Smooth muscle cell (in vitro differentiated cells): ENCODE measurements around the gene NCKAP5. TPM values are rescaled to one million over a fixed set of nuclear protein-coding genes. Genes with fewer than 3 reads are reported as not detected.

ENCODE experiments used
- DNase-seq: peaks from one replicate; lab custom pipeline; 2025; ENCODE audit not compliant: unreplicated experiment; lab: John Stamatoyannopoulos, UW
- H2AFZ ChIP-seq: fragments of 200-600 bp; sonication (generic); 2 replicates; pipeline ENCODE4 v1.6.0; 2016; ENCODE audit warnings: antibody characterized with exemption, low read depth, mild to moderate bottlenecking
- H3F3A ChIP-seq: fragments of 200-600 bp; sonication (generic); 2 replicates; pipeline ENCODE4 v1.6.0; 2017; ENCODE audit warnings: antibody characterized with exemption, low read depth
- H3K27ac ChIP-seq: fragments of 200-600 bp; sonication (generic); 2 replicates; pipeline ENCODE4 v1.5.1; 2016; ENCODE audit warnings: low read depth, mild to moderate bottlenecking
- H3K27me3 ChIP-seq: fragments of 200-600 bp; sonication (generic); 2 replicates; pipeline ENCODE4 v1.6.1; 2016; ENCODE audit warnings: low read depth, mild to moderate bottlenecking
- H3K36me3 ChIP-seq: fragments of 200-600 bp; sonication (generic); 2 replicates; pipeline ENCODE4 v1.5.1; 2016; ENCODE audit warnings: low read depth
- H3K4me1 ChIP-seq: fragments of 200-600 bp; sonication (generic); 2 replicates; pipeline ENCODE4 v1.5.1; 2016; ENCODE audit warnings: low read depth
- H3K4me2 ChIP-seq: fragments of 200-600 bp; sonication (generic); 2 replicates; pipeline ENCODE4 v1.6.0; 2016; ENCODE audit warnings: mild to moderate bottlenecking
- H3K4me3 ChIP-seq: fragments of 200-600 bp; sonication (generic); 2 replicates; pipeline ENCODE4 v1.5.1; 2016; ENCODE audit warnings: mild to moderate bottlenecking
- H3K79me2 ChIP-seq: fragments of 200-600 bp; sonication (generic); 2 replicates; pipeline ENCODE4 v1.6.0; 2016; ENCODE audit warnings: low read depth, mild to moderate bottlenecking
- H3K9ac ChIP-seq: fragments of 200-600 bp; sonication (generic); 2 replicates; pipeline ENCODE4 v1.6.0; 2016; ENCODE audit warnings: low read depth
- H3K9me3 ChIP-seq: fragments of 200-600 bp; sonication (generic); replicated peaks from 2 replicates; pipeline ENCODE4 v1.5.1; 2016; ENCODE audit warnings: low read depth
- H4K20me1 ChIP-seq: fragments of 200-600 bp; sonication (generic); 2 replicates; pipeline ENCODE4 v1.6.0; 2016; ENCODE audit warnings: low read depth
- WGBS: methylation state at CpG from one replicate; pipeline ENCODE4 v1.1.7; 2016; ENCODE audit warnings: low lambda C conversion rate; 5-methylcytosine and 5-hydroxymethylcytosine counted together
- polyA plus RNA-seq: library from polyadenylated mRNA; unstranded; fragments of >200 nt; fragmentation: Nextera tagmentation; extraction: Ambion mirVana; gene quantifications from 2 replicates; pipeline ENCODE4 v1.2.1, GENCODE V29; 2016
- total RNA-seq: library from RNA; depleted of rRNA; stranded (reverse); fragments of >200 nt; gene quantifications from 2 replicates; pipeline ENCODE4 v1.2.3, GENCODE V29; 2014
- TF ChIP-seq, protein P1 (sequence below): fragments of 200-600 bp; sonication (generic); IDR thresholded peaks from 2 replicates; pipeline ENCODE4 v1.5.1; 2017; ENCODE audit warnings: borderline replicate concordance, mild to moderate bottlenecking, antibody characterized with exemption; ENCODE audit not compliant: insufficient read depth, poor library complexity, severe bottlenecking

The NCKAP5 gene
- total and polyA plus RNA-seq, 2 experiments from 2014 or later: 4.6 to 9.5 TPM

DNA sequence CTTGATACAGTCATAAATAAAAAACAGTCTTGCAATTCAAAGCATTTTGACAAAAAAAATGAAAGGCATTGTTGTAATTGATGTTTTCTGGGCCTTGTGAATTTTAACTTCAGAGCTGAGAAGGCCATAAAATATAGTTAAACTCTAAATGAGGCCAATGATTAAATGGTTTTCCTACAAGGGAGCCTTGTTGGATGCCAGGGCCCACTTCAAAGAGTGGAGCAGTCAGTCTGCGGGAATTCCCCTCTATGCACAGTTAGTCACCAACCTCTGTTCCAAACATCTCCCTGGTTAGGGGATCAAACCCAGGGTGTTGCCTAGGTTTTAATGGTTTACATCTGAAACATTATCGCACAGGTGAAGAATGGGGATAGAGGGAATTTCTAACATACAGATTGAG is 143.4 kb downstream of the NCKAP5 start:
- WGBS: 50% methylated on average over 2 of the region's 2 CpGs
- H4K20me1 ChIP-seq: no peaks in the 10 kb centered on the region
- H3K9ac ChIP-seq: peak overlapping the region; percentile 52
- no peaks in the 10 kb centered on the region for H3K36me3 ChIP-seq
- no peaks in the 10 kb centered on the region for H3K9me3 ChIP-seq
- TF ChIP-seq, protein P1, sequence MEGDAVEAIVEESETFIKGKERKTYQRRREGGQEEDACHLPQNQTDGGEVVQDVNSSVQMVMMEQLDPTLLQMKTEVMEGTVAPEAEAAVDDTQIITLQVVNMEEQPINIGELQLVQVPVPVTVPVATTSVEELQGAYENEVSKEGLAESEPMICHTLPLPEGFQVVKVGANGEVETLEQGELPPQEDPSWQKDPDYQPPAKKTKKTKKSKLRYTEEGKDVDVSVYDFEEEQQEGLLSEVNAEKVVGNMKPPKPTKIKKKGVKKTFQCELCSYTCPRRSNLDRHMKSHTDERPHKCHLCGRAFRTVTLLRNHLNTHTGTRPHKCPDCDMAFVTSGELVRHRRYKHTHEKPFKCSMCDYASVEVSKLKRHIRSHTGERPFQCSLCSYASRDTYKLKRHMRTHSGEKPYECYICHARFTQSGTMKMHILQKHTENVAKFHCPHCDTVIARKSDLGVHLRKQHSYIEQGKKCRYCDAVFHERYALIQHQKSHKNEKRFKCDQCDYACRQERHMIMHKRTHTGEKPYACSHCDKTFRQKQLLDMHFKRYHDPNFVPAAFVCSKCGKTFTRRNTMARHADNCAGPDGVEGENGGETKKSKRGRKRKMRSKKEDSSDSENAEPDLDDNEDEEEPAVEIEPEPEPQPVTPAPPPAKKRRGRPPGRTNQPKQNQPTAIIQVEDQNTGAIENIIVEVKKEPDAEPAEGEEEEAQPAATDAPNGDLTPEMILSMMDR: no peak
- H3K27ac ChIP-seq: peak overlapping the region; percentile 83
- no peaks in the 10 kb centered on the region for H3K79me2 ChIP-seq
- H3K4me3 ChIP-seq: no peak overlapping the region
- no peaks in the 10 kb centered on the region for H3F3A ChIP-seq
- H3K27me3 ChIP-seq: no peaks in the 10 kb centered on the region
- peak overlapping the region; percentile 44 for H3K4me2 ChIP-seq
- DNase-seq: no peak
- H2AFZ ChIP-seq: no peak overlapping the region
- peaks cover 29% of the 10 kb centered on the region for H3K4me1 ChIP-seq

DNA sequence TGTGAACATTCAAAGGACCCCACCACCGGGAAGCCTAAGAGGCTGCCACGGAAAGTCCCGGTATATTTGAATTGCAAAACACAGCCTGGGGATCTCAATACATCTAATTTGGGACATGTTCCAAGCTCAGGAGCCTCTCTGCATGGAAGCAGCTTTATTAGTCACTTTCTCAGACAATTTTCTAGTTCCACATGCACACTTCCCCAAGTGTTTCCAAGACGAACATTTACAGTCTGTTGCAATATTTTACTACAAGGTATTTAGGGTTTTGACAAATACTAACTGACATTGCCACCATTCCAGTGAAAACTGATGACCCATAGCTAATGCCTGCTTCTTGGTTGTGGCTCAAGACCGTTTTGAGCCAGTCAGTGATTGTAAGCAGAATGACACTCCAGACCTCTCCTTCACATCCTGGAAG is 145.3 kb downstream of the NCKAP5 start:
- Histone ChIP-seq H2AFZ (no peak overlapping the region), H3K4me3 (no peak overlapping the region), H4K20me1 (no peaks in the 10 kb centered on the region), H3K36me3 (no peaks in the 10 kb centered on the region), H3K9me3 (no peaks in the 10 kb centered on the region), H3K27ac (no peak overlapping the region), H3K9ac (no peak overlapping the region), H3K79me2 (no peaks in the 10 kb centered on the region), H3K4me2 (peak overlapping the region; percentile 23), H3K27me3 (no peaks in the 10 kb centered on the region), H3F3A (no peaks in the 10 kb centered on the region), H3K4me1 (peaks cover 36% of the 10 kb centered on the region)
- 22% methylated on average over 5 of the region's 5 CpGs for WGBS
- no peak for DNase-seq
- TF ChIP-seq, protein P1: no peak

DNA sequence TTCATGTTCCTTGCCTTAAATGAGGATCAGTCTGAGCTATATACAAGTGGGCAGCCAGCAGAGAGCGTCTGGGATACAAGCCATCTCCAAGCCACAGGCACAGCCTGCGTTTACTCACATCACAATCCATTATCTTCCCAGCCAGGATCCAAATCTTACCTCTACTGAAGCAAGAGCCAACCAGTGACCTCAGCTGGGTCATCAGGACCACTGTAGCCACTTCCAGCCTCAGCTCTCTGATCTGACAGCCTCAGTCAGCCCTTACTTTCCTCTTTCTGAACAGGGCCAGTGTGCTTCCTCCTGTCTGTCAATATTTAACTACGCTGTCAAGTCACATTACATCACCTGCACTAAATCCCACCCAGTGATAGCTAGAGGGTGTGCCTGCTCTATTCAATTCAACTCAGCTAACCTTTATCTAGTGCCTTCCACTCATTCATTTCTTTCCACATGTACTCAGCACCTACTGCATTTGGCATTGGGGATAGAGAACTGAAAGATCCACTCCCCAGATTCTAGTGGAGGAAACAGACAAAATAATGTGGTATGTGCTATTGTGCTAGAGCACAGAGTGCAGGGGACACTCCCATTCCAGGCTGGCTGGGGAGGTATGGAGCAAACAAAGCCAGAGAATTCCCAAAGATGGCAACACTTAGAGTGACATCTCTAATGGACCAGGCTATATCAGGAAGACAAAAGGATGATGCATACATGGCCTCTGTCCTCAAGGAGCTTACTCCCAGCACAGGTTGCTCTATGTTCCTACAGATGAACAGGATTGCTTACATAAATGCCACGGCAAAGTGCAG is 146.5 kb downstream of the NCKAP5 start:
- Histone ChIP-seq H3K27ac (no peak overlapping the region), H3K27me3 (no peaks in the 10 kb centered on the region), H3F3A (no peaks in the 10 kb centered on the region), H3K79me2 (no peaks in the 10 kb centered on the region), H3K36me3 (no peaks in the 10 kb centered on the region), H3K9me3 (no peaks in the 10 kb centered on the region), H3K4me1 (peaks cover 47% of the 10 kb centered on the region), H4K20me1 (no peaks in the 10 kb centered on the region), H2AFZ (no peak overlapping the region), H3K4me2 (no peak overlapping the region), H3K4me3 (no peak overlapping the region), H3K9ac (no peak overlapping the region)
- DNase-seq: no peak
- TF ChIP-seq, protein P1: no peak
- 53% methylated on average over 4 of the region's 4 CpGs for WGBS

DNA sequence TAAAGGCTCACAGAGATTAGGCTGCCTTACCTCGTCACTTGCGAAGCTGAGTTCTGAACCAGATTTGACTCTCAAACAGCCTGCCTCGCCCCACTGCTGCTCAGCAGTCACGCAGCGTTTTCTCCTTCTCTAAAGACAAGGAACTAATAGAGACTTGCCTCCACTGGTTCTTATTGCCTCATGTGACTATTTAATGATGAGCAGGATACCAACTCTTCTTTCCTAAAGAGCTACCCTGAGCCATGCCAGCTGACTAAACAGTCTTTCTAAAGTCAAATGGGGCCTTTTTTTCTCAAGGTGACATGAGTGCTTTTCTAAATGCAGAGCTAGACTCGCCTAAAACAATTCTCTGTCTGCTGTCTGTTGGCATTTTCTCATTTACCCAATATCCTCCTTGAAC is 147.5 kb downstream of the NCKAP5 start:
- H3K4me2 ChIP-seq: no peak overlapping the region
- H3K4me3 ChIP-seq: no peak overlapping the region
- no peak overlapping the region for H3K9ac ChIP-seq
- H3K79me2 ChIP-seq: no peaks in the 10 kb centered on the region
- TF ChIP-seq, protein P1: no peak
- H3K27ac ChIP-seq: no peak overlapping the region
- no peaks in the 10 kb centered on the region for H4K20me1 ChIP-seq
- H3F3A ChIP-seq: no peaks in the 10 kb centered on the region
- DNase-seq: no peak
- no peaks in the 10 kb centered on the region for H3K36me3 ChIP-seq
- no peaks in the 10 kb centered on the region for H3K9me3 ChIP-seq
- H2AFZ ChIP-seq: no peak overlapping the region
- 85% methylated on average over 6 of the region's 6 CpGs for WGBS
- no peaks in the 10 kb centered on the region for H3K27me3 ChIP-seq
- H3K4me1 ChIP-seq: peaks cover 47% of the 10 kb centered on the region
